NB4 (cell line): ENCODE data around the gene TMEM178A.
A peak's percentile ranks its signal among the peaks of the same experiment; 100 is the strongest.
"Not testable (repeated sequence)": the region's sequence is repeated elsewhere in the genome, so short reads cannot be mapped to it uniquely, and the experiment has no call there.

Experiments
- DNase-seq: peaks from one replicate; pipeline ENCODE4 v3.0.0; 2010; ENCODE audit warnings: low read depth
- H3K4me3 ChIP-seq: one replicate; pipeline ENCODE4 v1.5.1; 2011; ENCODE audit warnings: mild to moderate bottlenecking, low read depth, low read length, moderate library complexity
- MYC ChIP-seq: IDR thresholded peaks from 2 replicates; pipeline ENCODE4 v1.6.1; 2011; ENCODE audit warnings: low read depth, low read length
- POLR2A ChIP-seq: IDR thresholded peaks from 2 replicates; pipeline ENCODE4 v1.6.1; 2011; ENCODE audit warnings: mild to moderate bottlenecking; ENCODE audit not compliant: insufficient read length; ENCODE audit errors: extremely low read depth
- TF ChIP-seq, protein P1 (sequence below): IDR thresholded peaks from one replicate; pipeline ENCODE4 v1.5.1; 2012; ENCODE audit warnings: low read depth, low read length
- TF ChIP-seq, protein P2 (sequence below): IDR thresholded peaks from 2 replicates; pipeline ENCODE4 v1.6.1; 2011; ENCODE audit warnings: low read depth, low read length

The TMEM178A gene

DNA sequence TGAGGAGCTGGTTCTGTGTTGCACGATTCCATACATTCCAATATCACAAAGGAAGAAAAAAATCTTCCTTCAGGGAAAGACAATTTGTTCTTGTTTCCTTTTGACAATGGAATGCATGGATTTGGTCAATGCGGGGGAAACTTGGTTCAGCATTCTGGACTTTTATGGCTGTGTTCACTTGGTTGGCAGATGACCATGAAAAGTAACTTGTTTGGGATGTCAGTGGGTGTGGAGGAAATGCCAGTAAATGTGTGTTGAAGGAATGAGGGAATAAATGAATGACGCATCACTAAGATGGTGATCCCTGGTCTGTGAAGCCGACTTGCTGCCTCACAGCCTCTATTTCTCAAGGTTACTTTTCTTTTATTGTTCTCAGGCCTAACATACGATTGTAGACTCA lies 59.7 kb downstream of the TMEM178A start:
- no peak for DNase-seq
- no peak for TF ChIP-seq MYC
- H3K4me3 ChIP-seq = no peak overlapping the region

DNA sequence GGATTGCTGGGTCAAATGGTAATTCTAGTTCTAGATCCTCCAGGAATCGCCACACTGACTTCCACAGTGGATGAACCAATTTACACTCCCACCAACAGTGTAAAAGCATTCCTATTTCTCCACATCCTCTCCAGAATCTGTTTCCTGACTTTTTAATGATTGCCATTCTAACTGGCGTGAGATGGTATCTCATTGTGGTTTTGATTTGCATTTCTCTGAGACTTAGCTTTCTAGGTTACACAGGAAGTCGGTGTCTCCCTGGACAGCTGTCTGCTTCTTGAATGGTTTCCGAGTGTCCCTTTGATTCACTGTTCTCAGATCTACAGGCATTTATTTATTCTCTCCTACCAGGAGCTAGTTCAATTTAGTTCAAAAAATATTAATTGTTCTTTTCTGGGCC lies 62.4 kb downstream of the TMEM178A start:
- H3K4me3 ChIP-seq = not testable (repeated sequence)

DNA sequence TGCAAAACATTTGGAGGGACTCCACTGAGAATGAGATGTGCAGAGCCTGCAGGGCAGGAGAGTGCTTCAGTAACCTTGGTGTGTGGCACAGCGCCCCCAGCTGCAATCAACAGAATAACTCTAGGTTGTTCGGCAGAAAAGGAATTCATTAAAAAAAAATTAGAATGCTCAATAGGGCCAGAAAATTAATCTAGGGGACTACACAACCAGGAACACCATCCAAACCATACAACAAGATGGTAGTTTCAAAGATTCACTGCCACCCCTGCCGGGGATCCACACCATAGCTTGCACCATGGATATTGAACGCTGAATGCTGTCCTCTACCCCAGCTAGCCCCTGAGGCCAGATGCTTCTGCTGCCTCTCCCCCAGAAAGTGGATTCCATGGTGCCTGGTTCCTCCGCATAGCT lies 63.2 kb downstream of the TMEM178A start:
- TF ChIP-seq MYC (no peak), POLR2A (no peak)
- TF ChIP-seq, protein P1, sequence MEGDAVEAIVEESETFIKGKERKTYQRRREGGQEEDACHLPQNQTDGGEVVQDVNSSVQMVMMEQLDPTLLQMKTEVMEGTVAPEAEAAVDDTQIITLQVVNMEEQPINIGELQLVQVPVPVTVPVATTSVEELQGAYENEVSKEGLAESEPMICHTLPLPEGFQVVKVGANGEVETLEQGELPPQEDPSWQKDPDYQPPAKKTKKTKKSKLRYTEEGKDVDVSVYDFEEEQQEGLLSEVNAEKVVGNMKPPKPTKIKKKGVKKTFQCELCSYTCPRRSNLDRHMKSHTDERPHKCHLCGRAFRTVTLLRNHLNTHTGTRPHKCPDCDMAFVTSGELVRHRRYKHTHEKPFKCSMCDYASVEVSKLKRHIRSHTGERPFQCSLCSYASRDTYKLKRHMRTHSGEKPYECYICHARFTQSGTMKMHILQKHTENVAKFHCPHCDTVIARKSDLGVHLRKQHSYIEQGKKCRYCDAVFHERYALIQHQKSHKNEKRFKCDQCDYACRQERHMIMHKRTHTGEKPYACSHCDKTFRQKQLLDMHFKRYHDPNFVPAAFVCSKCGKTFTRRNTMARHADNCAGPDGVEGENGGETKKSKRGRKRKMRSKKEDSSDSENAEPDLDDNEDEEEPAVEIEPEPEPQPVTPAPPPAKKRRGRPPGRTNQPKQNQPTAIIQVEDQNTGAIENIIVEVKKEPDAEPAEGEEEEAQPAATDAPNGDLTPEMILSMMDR = peak; percentile 85
- TF ChIP-seq, protein P2, sequence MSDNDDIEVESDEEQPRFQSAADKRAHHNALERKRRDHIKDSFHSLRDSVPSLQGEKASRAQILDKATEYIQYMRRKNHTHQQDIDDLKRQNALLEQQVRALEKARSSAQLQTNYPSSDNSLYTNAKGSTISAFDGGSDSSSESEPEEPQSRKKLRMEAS = no peak
- peak; percentile 56 for DNase-seq
- no peak overlapping the region for H3K4me3 ChIP-seq

More for the DNA sequence above, 62.4 kb downstream of the TMEM178A start:
- DNase-seq = not testable (repeated sequence)

DNA sequence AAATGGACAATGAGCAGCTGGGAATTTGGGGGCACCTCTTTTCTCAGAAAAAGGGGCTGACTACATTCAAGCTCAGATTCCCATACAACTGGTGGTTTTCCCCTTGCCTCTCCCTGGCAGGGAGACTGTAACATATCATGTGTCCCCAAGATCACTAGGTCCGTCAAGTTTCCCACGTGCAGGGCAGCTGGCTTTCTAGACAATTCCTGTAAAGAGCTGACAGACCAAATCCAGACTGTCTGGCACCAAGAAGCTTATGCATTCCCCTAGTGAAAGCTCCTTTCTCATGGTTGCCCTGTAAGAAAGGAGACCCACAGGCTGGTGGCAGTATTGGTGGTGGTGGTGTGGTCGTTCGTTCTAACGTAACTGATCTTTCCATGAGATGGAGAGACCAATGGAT lies 64.6 kb downstream of the TMEM178A start:
- no peak overlapping the region for H3K4me3 ChIP-seq
- TF ChIP-seq, protein P2 = no peak
- TF ChIP-seq POLR2A = no peak
- TF ChIP-seq, protein P1 = no peak
- TF ChIP-seq MYC = no peak
- DNase-seq = no peak

DNA sequence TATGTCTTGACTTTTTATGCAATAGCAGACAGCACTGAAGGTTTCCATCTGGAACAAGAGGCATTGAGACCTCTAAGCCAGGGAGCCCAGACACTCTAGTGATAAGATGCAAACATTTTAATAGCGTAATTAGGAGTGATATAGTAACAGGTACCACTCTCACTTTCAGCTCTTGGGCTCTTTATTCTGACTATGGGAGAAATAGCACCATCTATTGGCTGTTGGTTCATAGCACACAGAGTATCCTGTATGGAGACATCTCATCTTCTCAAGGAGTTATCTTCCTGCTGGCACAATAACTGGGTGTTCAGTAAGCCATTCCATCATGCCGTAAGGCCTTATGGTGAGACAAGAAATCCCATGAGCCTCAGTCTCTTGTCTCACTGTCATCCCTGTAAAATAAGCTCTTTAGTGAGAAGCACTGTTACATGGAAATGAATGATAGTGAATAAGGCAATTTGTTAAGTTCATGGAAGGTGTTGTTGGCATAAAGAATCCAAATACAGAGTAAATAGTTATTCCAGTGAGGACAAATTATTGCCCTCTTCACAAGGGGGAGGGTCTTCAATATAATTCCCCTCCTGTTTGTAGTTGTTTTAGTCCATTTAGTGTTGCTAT lies 65.1 kb downstream of the TMEM178A start:
- no peak overlapping the region for H3K4me3 ChIP-seq
- DNase-seq = peak; percentile 59
- TF ChIP-seq POLR2A (no peak), MYC (no peak)
- TF ChIP-seq, protein P1 = peak; percentile 66
- TF ChIP-seq, protein P2 = no peak

DNA sequence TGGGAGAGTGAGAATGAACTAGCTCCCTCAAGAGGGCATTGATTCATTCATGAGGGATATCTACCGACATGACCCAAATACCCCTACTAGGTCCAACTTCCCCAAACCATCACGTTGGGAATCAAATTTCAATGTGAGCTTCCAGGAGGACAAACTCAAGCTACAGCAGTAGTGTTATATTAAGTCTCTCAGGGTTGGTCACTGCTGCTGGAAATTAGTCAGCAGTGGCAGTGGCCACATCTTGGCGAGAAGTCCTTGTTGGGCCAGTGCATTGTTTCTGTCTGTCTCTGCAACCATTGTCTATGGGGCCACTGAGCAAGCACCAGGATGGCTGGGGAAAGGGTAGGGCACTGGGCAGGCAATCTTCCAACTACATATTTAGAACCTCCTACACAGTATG lies 65.8 kb downstream of the TMEM178A start:
- no peak overlapping the region for H3K4me3 ChIP-seq
- DNase-seq = no peak
- TF ChIP-seq POLR2A (no peak), MYC (no peak)
- TF ChIP-seq, protein P1 = no peak
- TF ChIP-seq, protein P2 = no peak

DNA sequence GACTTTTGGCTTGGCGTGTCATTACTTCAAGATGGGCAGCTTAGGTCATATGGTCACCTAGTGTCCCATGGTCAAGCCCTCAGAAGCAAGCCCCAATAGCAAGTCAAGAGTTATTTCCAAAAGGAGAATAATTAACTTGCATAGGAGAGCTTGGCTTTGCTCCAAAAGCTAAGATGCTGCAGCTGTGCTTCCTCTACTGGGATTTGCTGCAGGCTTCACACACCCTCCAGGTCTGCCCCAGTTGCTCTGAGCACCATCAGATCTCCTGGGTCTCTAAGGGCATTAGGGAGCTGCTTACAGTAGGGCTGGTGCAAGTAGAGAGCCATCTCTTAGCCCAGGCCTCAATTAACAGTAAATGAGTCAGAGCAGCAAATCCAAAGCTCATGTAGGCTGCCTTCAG lies 66.8 kb downstream of the TMEM178A start:
- no peak for TF ChIP-seq POLR2A
- TF ChIP-seq MYC = no peak
- TF ChIP-seq, protein P2 = no peak
- TF ChIP-seq, protein P1 = no peak
- no peak overlapping the region for H3K4me3 ChIP-seq
- DNase-seq = no peak
